Measurements from ENCODE around the gene NCKAP5.

DNA sequence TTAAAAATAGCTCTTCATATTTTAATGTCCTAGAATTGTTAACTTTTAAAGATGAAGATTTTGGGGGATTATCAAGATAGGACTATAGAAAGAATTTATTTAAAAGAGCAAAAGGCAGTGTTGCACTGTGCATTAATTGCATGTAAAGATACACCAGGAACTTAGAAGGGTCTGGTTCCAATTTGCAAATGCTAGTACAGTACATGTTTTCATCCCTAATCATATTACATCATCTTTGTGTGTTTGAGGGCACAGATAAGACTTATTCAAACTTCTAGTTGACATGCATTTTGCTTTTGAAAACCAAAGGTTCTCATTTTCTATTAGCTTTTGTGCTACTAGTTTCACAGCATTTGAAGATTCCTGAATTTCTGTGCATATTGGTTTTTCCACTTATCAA lies 666.6 kb downstream of the NCKAP5 start:
- TF ChIP-seq, protein P1, sequence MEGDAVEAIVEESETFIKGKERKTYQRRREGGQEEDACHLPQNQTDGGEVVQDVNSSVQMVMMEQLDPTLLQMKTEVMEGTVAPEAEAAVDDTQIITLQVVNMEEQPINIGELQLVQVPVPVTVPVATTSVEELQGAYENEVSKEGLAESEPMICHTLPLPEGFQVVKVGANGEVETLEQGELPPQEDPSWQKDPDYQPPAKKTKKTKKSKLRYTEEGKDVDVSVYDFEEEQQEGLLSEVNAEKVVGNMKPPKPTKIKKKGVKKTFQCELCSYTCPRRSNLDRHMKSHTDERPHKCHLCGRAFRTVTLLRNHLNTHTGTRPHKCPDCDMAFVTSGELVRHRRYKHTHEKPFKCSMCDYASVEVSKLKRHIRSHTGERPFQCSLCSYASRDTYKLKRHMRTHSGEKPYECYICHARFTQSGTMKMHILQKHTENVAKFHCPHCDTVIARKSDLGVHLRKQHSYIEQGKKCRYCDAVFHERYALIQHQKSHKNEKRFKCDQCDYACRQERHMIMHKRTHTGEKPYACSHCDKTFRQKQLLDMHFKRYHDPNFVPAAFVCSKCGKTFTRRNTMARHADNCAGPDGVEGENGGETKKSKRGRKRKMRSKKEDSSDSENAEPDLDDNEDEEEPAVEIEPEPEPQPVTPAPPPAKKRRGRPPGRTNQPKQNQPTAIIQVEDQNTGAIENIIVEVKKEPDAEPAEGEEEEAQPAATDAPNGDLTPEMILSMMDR (IDR thresholded peaks at IDR 0.05): no peak
- TF ChIP-seq POLR2AphosphoS5 (IDR thresholded peaks at IDR 0.05; ENCODE audit: insufficient read depth in 1 of 2, low read depth in 1 of 2): no peak
- no peak for TF ChIP-seq POLR2A (IDR thresholded peaks at IDR 0.05)

Measured in vagina (tissue), 2 donors.